Peyer's patch (tissue), 4 donors: ENCODE results near the gene THEMIS2. TPM values are rescaled to one million over a fixed set of nuclear protein-coding genes. Genes with fewer than 3 reads are reported as not detected.

Experiments used
- DNase-seq, 3 donors: peaks; one replicate each; pipeline ENCODE4 v3.0.0-alpha.2; 2017 to 2019
- H3K27ac ChIP-seq, 4 donors: fragments of 200-600 bp; sonication (generic); one replicate each; pipeline ENCODE4 v1.5.1; 2016 to 2019
- H3K27me3 ChIP-seq, 2 donors: fragments of 200-600 bp; sonication (generic); one replicate each; pipeline ENCODE4 v1.5.1; 2019
- H3K36me3 ChIP-seq, 3 donors: fragments of 200-600 bp; sonication (generic); one replicate each; pipeline ENCODE4 v1.5.1; 2016 to 2019
- H3K4me1 ChIP-seq, 4 donors: fragments of 200-600 bp; sonication (generic); one replicate each; pipeline ENCODE4 v1.5.1; 2016 to 2019
- H3K4me3 ChIP-seq, 4 donors: fragments of 200-600 bp; sonication (generic); 1 replicate in 3 of 4; 2 replicates in 1 of 4; pipeline ENCODE4 v1.5.1; 2016 to 2019; ENCODE audit warnings: mild to moderate bottlenecking in 1 of 4
- H3K9me3 ChIP-seq, 4 donors: fragments of 200-600 bp; sonication (generic); one replicate each; pipeline ENCODE4 v1.5.1; 2016 to 2019; ENCODE audit warnings: mild to moderate bottlenecking in 1 of 4
- POLR2A ChIP-seq, 2 donors: fragments of 450-650 bp; IDR thresholded peaks; one replicate each; pipeline ENCODE4 v1.5.1; 2017; ENCODE audit warnings: antibody characterized with exemption in 2 of 2, mild to moderate bottlenecking in 2 of 2, moderate library complexity in 2 of 2
- total RNA-seq, 4 donors: library from RNA; depleted of rRNA; stranded (reverse); fragments of >200 nt; gene quantifications; one replicate each; pipeline ENCODE4 v1.1.0, GENCODE V29; 2016
- TF ChIP-seq, protein P1 (sequence below), 6 experiments: fragments of 450-650 bp in 4 of 6; fragments of 200-600 bp in 2 of 6; sonication (generic) in 1 of 6; IDR thresholded peaks; one replicate each; pipeline ENCODE4 v1.5.1; 2017 to 2019; ENCODE audit warnings: antibody characterized with exemption in 6 of 6, mild to moderate bottlenecking in 3 of 6, moderate library complexity in 1 of 6

THEMIS2 gene
- total RNA-seq, 4 donors from 2014 or later: 8.1 to 86.6 (median 22.8) TPM

GRCh38 chr1:27861436-27861835 lies 10.9 kb upstream of the THEMIS2 start:
- Histone ChIP-seq H3K36me3 (no peaks in the 10 kb centered on the region), H3K27me3 (no peaks in the 10 kb centered on the region), H3K9me3 (no peaks in the 10 kb centered on the region), H3K4me3 (no peak overlapping the region), H3K27ac (no peak overlapping the region), H3K4me1 (peaks cover 0 to 21% (median 8%) of the 10 kb centered on the region in 4 donors)
- peak in 1 of 3 donors; percentile 39 for DNase-seq
- no peak for TF ChIP-seq POLR2A (IDR thresholded peaks at IDR 0.05)
- TF ChIP-seq, protein P1, sequence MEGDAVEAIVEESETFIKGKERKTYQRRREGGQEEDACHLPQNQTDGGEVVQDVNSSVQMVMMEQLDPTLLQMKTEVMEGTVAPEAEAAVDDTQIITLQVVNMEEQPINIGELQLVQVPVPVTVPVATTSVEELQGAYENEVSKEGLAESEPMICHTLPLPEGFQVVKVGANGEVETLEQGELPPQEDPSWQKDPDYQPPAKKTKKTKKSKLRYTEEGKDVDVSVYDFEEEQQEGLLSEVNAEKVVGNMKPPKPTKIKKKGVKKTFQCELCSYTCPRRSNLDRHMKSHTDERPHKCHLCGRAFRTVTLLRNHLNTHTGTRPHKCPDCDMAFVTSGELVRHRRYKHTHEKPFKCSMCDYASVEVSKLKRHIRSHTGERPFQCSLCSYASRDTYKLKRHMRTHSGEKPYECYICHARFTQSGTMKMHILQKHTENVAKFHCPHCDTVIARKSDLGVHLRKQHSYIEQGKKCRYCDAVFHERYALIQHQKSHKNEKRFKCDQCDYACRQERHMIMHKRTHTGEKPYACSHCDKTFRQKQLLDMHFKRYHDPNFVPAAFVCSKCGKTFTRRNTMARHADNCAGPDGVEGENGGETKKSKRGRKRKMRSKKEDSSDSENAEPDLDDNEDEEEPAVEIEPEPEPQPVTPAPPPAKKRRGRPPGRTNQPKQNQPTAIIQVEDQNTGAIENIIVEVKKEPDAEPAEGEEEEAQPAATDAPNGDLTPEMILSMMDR (IDR thresholded peaks at IDR 0.05): no peak

GRCh38 chr1:27862004-27862403 lies 10.3 kb upstream of the THEMIS2 start:
- TF ChIP-seq, protein P1 (IDR thresholded peaks at IDR 0.05): no peak
- no peak for TF ChIP-seq POLR2A (IDR thresholded peaks at IDR 0.05)
- Histone ChIP-seq H3K36me3 (no peaks in the 10 kb centered on the region), H3K27me3 (no peaks in the 10 kb centered on the region), H3K9me3 (no peaks in the 10 kb centered on the region), H3K27ac (peak overlapping the region in 2 of 4 donors; percentile 66 to 72), H3K4me3 (no peak overlapping the region), H3K4me1 (peaks cover 0 to 21% (median 8%) of the 10 kb centered on the region in 4 donors)
- peak in 1 of 3 donors; percentile 30 for DNase-seq

GRCh38 chr1:27862671-27863537 lies 9.4 kb upstream of the THEMIS2 start:
- Histone ChIP-seq H3K9me3 (no peaks in the 10 kb centered on the region), H3K27ac (peak overlapping the region; percentile 46 to 72 (median 61)), H3K36me3 (no peaks in the 10 kb centered on the region), H3K4me1 (peaks cover 0 to 21% (median 8%) of the 10 kb centered on the region in 4 donors), H3K4me3 (no peak overlapping the region), H3K27me3 (no peaks in the 10 kb centered on the region)
- DNase-seq: peak; percentile 34 to 78 (median 72)
- TF ChIP-seq, protein P1 (IDR thresholded peaks at IDR 0.05): no peak
- peak in 1 of 2 donors; percentile 27 for TF ChIP-seq POLR2A (IDR thresholded peaks at IDR 0.05)

- H3K27ac ChIP-seq: peak overlapping the region; percentile 46 to 72 (median 61)
- peak in 1 of 3 donors; percentile 49 for DNase-seq
- no peaks in the 10 kb centered on the region for H3K9me3 ChIP-seq
- no peak for TF ChIP-seq POLR2A (IDR thresholded peaks at IDR 0.05)
- TF ChIP-seq, protein P1 (IDR thresholded peaks at IDR 0.05): no peak
- H3K4me3 ChIP-seq: no peak overlapping the region
- H3K4me1 ChIP-seq: peaks cover 0 to 17% (median 9%) of the 10 kb centered on the region in 4 donors
- H3K36me3 ChIP-seq: no peaks in the 10 kb centered on the region
- H3K27me3 ChIP-seq: no peaks in the 10 kb centered on the region
These were observed 8.8 kb upstream of the THEMIS2 start for GRCh38 chr1:27863538-27863915.

DNA sequence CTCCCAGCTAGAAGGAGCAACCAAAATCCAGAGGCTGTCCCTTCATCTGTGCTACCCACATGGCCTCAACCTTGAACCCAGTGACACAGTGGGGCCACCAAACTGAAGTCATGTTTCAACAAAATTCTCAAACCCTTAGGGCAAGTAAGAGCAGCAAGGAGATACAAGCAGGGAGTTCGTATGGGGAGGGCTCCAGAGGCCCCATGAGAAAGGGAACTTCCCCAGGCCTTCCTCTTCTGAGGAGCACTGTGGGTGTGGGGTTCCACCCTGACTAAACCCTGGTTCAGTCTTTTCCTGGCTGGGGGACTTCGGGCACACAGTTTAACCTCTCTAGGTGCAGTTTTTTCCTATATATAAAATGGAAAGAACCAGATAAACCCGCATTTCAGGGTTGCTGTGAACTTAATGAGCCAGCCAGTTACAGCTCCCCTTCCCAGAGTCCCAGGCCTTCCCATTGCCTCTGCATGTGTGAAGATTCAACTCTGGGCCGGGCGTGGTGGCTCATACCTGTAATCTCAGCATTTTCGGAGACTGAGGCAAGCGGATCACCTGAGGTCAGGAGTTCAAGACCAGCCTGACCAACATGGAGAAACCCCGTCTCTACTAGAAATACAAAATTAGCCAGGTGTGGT lies 8.0 kb upstream of the THEMIS2 start:
- Histone ChIP-seq H3K36me3 (no peaks in the 10 kb centered on the region), H3K27me3 (no peaks in the 10 kb centered on the region), H3K9me3 (no peaks in the 10 kb centered on the region), H3K4me3 (no peak overlapping the region), H3K4me1 (peaks cover 0 to 26% (median 14%) of the 10 kb centered on the region in 4 donors), H3K27ac (peak overlapping the region; percentile 46 to 72 (median 61))
- TF ChIP-seq, protein P1 (IDR thresholded peaks at IDR 0.05): no peak
- TF ChIP-seq POLR2A (IDR thresholded peaks at IDR 0.05): no peak
- peak in 1 of 3 donors; percentile 13 for DNase-seq
